T-cell (primary cell): ENCODE measurements around the gene TXNDC17. TPM values are rescaled to one million over a fixed set of nuclear protein-coding genes. Genes with fewer than 3 reads are reported as not detected.

Source experiments
- ATAC-seq, 4 experiments: fragments of 200-7000 bp in 3 of 4; fragments of 150-1000 bp in 1 of 4; cut with Tn5 transposase; replicated peaks in 1 of 4; 1 replicate in 3 of 4; 2 replicates in 1 of 4; pipeline ENCODE4 v1.10.0; 2021; ENCODE audit warnings: moderate library complexity in 3 of 4, mild to moderate bottlenecking in 2 of 4, moderate number of reproducible peaks in 1 of 4
- CTCF ChIA-PET, 2 donors: fragments of 300-600 bp; sonication (Branson Sonifier 250); formaldehyde crosslinking; loops; one replicate each; lab custom pipeline; 2022; ENCODE audit warnings: antibody characterized with exemption in 2 of 2; lab: Charles Lee
- POLR2A ChIA-PET, 2 donors: fragments of 300-600 bp; sonication (Branson Sonifier 250); formaldehyde crosslinking; loops; one replicate each; lab custom pipeline; 2022; ENCODE audit warnings: antibody characterized with exemption in 2 of 2; lab: Charles Lee
- DNase-seq, 35 experiments: peaks; one replicate each; pipeline versions ENCODE4 v3.0.0 to v3.0.0-alpha.2; 2013 to 2023
- H3K27ac ChIP-seq: one replicate; pipeline ENCODE4 v1.5.1; 2013; ENCODE audit warnings: low read length
- H3K27me3 ChIP-seq, 2 experiments: replicated peaks in 1 of 2; 1 replicate in 1 of 2; 2 replicates in 1 of 2; pipeline versions ENCODE4 v1.6.1 to v1.7.0; 2013; ENCODE audit warnings: low read length in 1 of 2, mixed read lengths in 1 of 2; ENCODE audit not compliant: control insufficient read depth in 2 of 2, insufficient read depth in 2 of 2; ENCODE audit errors: extremely low read depth in 1 of 2
- H3K36me3 ChIP-seq, 2 donors: 1 replicate in 1 of 2; 2 replicates in 1 of 2; pipeline versions ENCODE4 v1.6.1 to v1.7.0; 2013; ENCODE audit warnings: low read length in 1 of 2; ENCODE audit not compliant: control insufficient read depth in 2 of 2, insufficient read depth in 1 of 2; ENCODE audit errors: extremely low read depth in 1 of 2
- H3K4me1 ChIP-seq, 2 experiments: 1 replicate in 1 of 2; 2 replicates in 1 of 2; pipeline versions ENCODE4 v1.6.1 to v1.7.0; 2013; ENCODE audit warnings: low read length in 2 of 2, mixed read lengths in 1 of 2; ENCODE audit not compliant: insufficient read depth in 2 of 2, control insufficient read depth in 1 of 2; ENCODE audit errors: extremely low read depth in 1 of 2
- H3K4me3 ChIP-seq, 2 donors: 1 replicate in 1 of 2; 2 replicates in 1 of 2; pipeline versions ENCODE4 v1.5.1 to v1.7.0; 2013; ENCODE audit warnings: mild to moderate bottlenecking in 2 of 2, low read length in 1 of 2, moderate library complexity in 1 of 2; ENCODE audit not compliant: control insufficient read depth in 1 of 2; ENCODE audit errors: extremely low read depth in 1 of 2
- H3K9me3 ChIP-seq: 2 replicates; pipeline ENCODE4 v1.7.0; 2013
- H3K27ac Mint-ChIP-seq, 2 donors: one replicate each; pipeline ENCODE4 v1.8.0; 2020 to 2021; ENCODE audit warnings: mild to moderate bottlenecking in 2 of 2, mixed read lengths in 2 of 2
- H3K27me3 Mint-ChIP-seq, 2 donors: one replicate each; pipeline ENCODE4 v1.8.0; 2021 to 2022; ENCODE audit warnings: mixed read lengths in 2 of 2
- H3K36me3 Mint-ChIP-seq: one replicate; pipeline ENCODE4 v1.8.0; 2021; ENCODE audit warnings: mixed read lengths
- H3K4me1 Mint-ChIP-seq, 3 donors: one replicate each; pipeline ENCODE4 v1.8.0; 2020 to 2022; ENCODE audit warnings: mixed read lengths in 3 of 3, mild to moderate bottlenecking in 1 of 3
- H3K4me3 Mint-ChIP-seq, 3 donors: one replicate each; pipeline ENCODE4 v1.8.0; 2020 to 2022; ENCODE audit warnings: mild to moderate bottlenecking in 3 of 3, mixed read lengths in 3 of 3, moderate library complexity in 3 of 3
- H3K9me3 Mint-ChIP-seq, 3 donors: one replicate each; pipeline ENCODE4 v1.8.0; 2020 to 2022; ENCODE audit warnings: mixed read lengths in 3 of 3
- WGBS: methylation state at CpG from one replicate; pipeline ENCODE4 v1.1.5; 2013; ENCODE audit warnings: missing lambda C conversion rate; ENCODE audit not compliant: insufficient coverage; 5-methylcytosine and 5-hydroxymethylcytosine counted together
- total RNA-seq, 35 experiments: library from RNA in 6 of 35; stranded (reverse) in 6 of 35; fragments of 120-200 nt in 1 of 35; gene quantifications; one replicate each; pipeline versions ENCODE4 v1.2.1 to v1.2.4 and lab custom pipeline; 2013 to 2026

The TXNDC17 gene
- total RNA-seq, 5 donors from 2014 or later (not counting 1 experiment from before 2014, with no cell fraction given) = 14.6 to 21.3 (median 17.9) TPM

DNA sequence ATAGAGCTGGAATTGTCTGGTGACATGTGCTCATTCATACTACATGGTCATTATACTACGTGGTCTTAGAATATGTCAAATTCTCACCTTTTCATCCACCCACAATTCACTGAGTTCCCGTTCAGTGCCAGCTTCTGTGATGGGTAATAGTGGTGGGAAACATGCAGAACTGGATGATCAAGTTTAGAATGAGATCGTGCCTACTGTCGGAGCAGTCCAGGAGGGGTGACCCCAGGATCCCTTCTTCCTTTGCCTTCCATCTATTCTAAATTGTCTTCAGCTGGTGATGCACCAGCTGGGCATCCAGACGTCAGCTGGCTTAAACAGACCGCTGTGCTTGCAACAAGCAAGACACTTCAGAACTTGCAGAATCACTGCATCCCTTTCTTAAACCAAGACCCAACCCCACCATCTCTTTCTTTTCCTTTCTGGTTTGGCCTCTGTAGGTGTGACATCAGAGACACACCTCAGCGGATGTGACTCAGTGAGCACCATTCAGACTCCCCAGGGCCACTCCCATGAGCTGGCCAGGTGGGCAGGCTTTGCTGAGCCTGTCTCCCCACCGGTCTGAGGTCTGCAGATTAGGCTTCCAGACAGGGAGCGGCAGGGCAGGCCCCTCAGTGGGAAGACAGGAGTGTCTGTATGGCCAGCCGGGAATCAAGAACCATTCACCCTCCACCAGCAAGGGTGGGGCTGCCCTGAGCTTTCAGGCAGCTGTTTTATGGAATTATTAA, 28.8 kb downstream of the TXNDC17 start:
- H3K4me1 ChIP-seq = peaks cover 0 to 4% of the 10 kb centered on the region in 2 experiments
- Mint-ChIP-seq H3K36me3 (peaks cover 9% of the 10 kb centered on the region), H3K9me3 (no peaks in the 10 kb centered on the region), H3K27me3 (peaks cover 0 to 2% of the 10 kb centered on the region in 2 donors), H3K27ac (no peak overlapping the region), H3K4me1 (peaks cover 3 to 18% (median 6%) of the 10 kb centered on the region in 3 donors), H3K4me3 (no peak overlapping the region)
- no peak overlapping the region for H3K4me3 ChIP-seq
- ATAC-seq = no peak
- DNase-seq = no peak
- ChIA-PET POLR2A (no interaction called here), CTCF (no interaction called here)
- no peaks in the 10 kb centered on the region for H3K36me3 ChIP-seq
- H3K27ac ChIP-seq = no peak overlapping the region
- 93% methylated on average over 3 of the region's 10 CpGs for WGBS
- no peaks in the 10 kb centered on the region for H3K9me3 ChIP-seq
- H3K27me3 ChIP-seq = peaks cover 0 to 3% of the 10 kb centered on the region in 2 experiments

- WGBS = 92% methylated on average over 2 of the region's 8 CpGs
- H3K4me3 ChIP-seq = no peak overlapping the region
- ChIA-PET POLR2A (no interaction called here), CTCF (no interaction called here)
- Mint-ChIP-seq H3K36me3 (peaks cover 9% of the 10 kb centered on the region), H3K27me3 (peaks cover 0 to 2% of the 10 kb centered on the region in 2 donors), H3K9me3 (no peaks in the 10 kb centered on the region), H3K27ac (no peak overlapping the region), H3K4me3 (no peak overlapping the region), H3K4me1 (peaks cover 3 to 18% (median 6%) of the 10 kb centered on the region in 3 donors)
- no peaks in the 10 kb centered on the region for H3K36me3 ChIP-seq
- DNase-seq (no peak), ATAC-seq (no peak)
- H3K27ac ChIP-seq = no peak overlapping the region
- peaks cover 0 to 4% of the 10 kb centered on the region in 2 experiments for H3K4me1 ChIP-seq
- H3K9me3 ChIP-seq = no peaks in the 10 kb centered on the region
- peaks cover 0 to 3% of the 10 kb centered on the region in 2 experiments for H3K27me3 ChIP-seq
Measured at GRCh38 chr17:6670571-6670970, 29.7 kb downstream of the TXNDC17 start.

DNA sequence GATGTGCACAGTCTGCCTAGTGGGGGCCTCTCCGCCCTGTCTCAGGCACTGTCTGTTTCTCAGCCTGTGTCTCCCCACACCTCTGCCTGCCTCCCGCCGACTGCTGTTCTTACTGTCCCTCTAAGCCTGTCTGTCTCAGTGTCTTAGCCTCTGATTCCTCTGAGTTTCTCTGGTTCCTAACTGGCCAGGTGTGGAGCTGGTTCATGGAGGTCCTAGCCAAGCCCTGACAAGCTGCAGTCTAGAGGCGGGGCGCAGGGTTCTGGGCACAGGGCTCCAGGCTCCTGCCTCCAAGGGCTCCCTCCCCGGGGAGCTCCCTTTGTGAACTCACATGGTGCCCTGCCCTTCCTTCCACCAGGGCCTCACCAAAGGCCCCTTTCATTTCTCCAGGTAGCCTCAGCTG, 30.1 kb downstream of the TXNDC17 start:
- H3K27ac Mint-ChIP-seq = no peak overlapping the region

GRCh38 chr17:6671431-6671830, 30.6 kb downstream of the TXNDC17 start:
- DNase-seq (no peak), ATAC-seq (no peak)
- H3K4me1 Mint-ChIP-seq = peaks cover 2 to 13% (median 3%) of the 10 kb centered on the region in 3 donors
- 87% methylated on average over 6 of the region's 7 CpGs for WGBS
- H3K27ac Mint-ChIP-seq = no peak overlapping the region
- ChIA-PET CTCF (no interaction called here), POLR2A (no interaction called here)
- Histone ChIP-seq H3K36me3 (no peaks in the 10 kb centered on the region), H3K4me3 (no peak overlapping the region), H3K27me3 (no peaks in the 10 kb centered on the region), H3K27ac (no peak overlapping the region), H3K4me1 (no peaks in the 10 kb centered on the region), H3K9me3 (no peaks in the 10 kb centered on the region)
- H3K36me3 Mint-ChIP-seq = peaks cover 9% of the 10 kb centered on the region
- H3K4me3 Mint-ChIP-seq = no peak overlapping the region
- H3K27me3 Mint-ChIP-seq = peaks cover 0 to 2% of the 10 kb centered on the region in 2 donors
- H3K9me3 Mint-ChIP-seq = no peaks in the 10 kb centered on the region

More for the DNA sequence above, 30.1 kb downstream of the TXNDC17 start:
- Histone ChIP-seq H3K27ac (no peak overlapping the region), H3K4me3 (no peak overlapping the region), H3K36me3 (no peaks in the 10 kb centered on the region), H3K4me1 (peaks cover 0 to 3% of the 10 kb centered on the region in 2 experiments), H3K9me3 (no peaks in the 10 kb centered on the region), H3K27me3 (peaks cover 0 to 3% of the 10 kb centered on the region in 2 experiments)
- WGBS = 87% methylated on average over 6 of the region's 6 CpGs
- H3K4me3 Mint-ChIP-seq = no peak overlapping the region
- DNase-seq (no peak), ATAC-seq (no peak)
- H3K4me1 Mint-ChIP-seq = peaks cover 3 to 17% (median 4%) of the 10 kb centered on the region in 3 donors
- ChIA-PET CTCF (no interaction called here), POLR2A (no interaction called here)
- H3K27me3 Mint-ChIP-seq = peaks cover 0 to 2% of the 10 kb centered on the region in 2 donors
- H3K9me3 Mint-ChIP-seq = no peaks in the 10 kb centered on the region
- peaks cover 9% of the 10 kb centered on the region for H3K36me3 Mint-ChIP-seq

GRCh38 chr17:6674586-6674985, 33.7 kb downstream of the TXNDC17 start:
- WGBS = 93% methylated on average over 13 of the region's 13 CpGs
- no peaks in the 10 kb centered on the region for H3K36me3 ChIP-seq
- ChIA-PET POLR2A (no interaction called here), CTCF (no interaction called here)
- Mint-ChIP-seq H3K36me3 (no peaks in the 10 kb centered on the region), H3K9me3 (no peaks in the 10 kb centered on the region), H3K4me1 (peaks cover 11 to 13% (median 12%) of the 10 kb centered on the region in 3 donors), H3K27me3 (peaks cover 4 to 13% of the 10 kb centered on the region in 2 donors), H3K4me3 (no peak overlapping the region), H3K27ac (no peak overlapping the region)
- peaks cover 3 to 27% of the 10 kb centered on the region in 2 experiments for H3K27me3 ChIP-seq
- peaks cover 0 to 10% of the 10 kb centered on the region in 2 experiments for H3K4me1 ChIP-seq
- H3K4me3 ChIP-seq = no peak overlapping the region
- no peak for ATAC-seq
- no peaks in the 10 kb centered on the region for H3K9me3 ChIP-seq
- no peak overlapping the region for H3K27ac ChIP-seq
- no peak for DNase-seq

GRCh38 chr17:6675201-6675825, 34.5 kb downstream of the TXNDC17 start:
- peaks cover 8 to 18% of the 10 kb centered on the region in 2 donors for H3K27me3 Mint-ChIP-seq
- H3K27ac Mint-ChIP-seq = no peak overlapping the region
- no peak overlapping the region for H3K27ac ChIP-seq
- no peaks in the 10 kb centered on the region for H3K9me3 Mint-ChIP-seq
- ChIA-PET POLR2A (no interaction called here), CTCF (no interaction called here)
- no peak overlapping the region for H3K4me3 ChIP-seq
- no peaks in the 10 kb centered on the region for H3K9me3 ChIP-seq
- peaks cover 11 to 13% (median 12%) of the 10 kb centered on the region in 3 donors for H3K4me1 Mint-ChIP-seq
- no peak for DNase-seq
- no peaks in the 10 kb centered on the region for H3K36me3 Mint-ChIP-seq
- no peak for ATAC-seq
- H3K4me1 ChIP-seq = peaks cover 0 to 10% of the 10 kb centered on the region in 2 experiments
- 66% methylated on average over 7 of the region's 11 CpGs for WGBS
- H3K27me3 ChIP-seq = peaks cover 3 to 32% of the 10 kb centered on the region in 2 experiments
- H3K36me3 ChIP-seq = no peaks in the 10 kb centered on the region
- H3K4me3 Mint-ChIP-seq = no peak overlapping the region
